ENCODE measurements around the gene FAXC.

Gene FAXC

DNA sequence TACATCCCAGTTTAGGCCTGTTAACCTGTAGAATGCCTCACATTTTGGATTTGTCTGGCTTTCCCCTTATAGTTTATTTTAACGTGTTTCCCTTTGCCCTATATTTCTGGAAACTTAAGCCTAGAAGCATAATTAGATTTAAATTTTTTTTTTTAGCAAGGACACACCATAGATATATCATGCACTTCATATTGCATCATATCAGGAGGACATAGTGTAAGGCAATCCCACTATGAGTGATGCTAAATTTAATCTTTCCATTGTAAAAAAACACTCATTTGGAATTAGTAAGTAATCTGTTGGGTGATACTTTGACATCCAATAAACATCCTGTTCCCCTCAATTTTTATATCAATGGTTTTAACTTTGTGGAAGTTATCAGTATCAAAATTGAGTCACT is 10.3 kb upstream of the FAXC start:
- no peaks in the 10 kb centered on the region for H3K4me1 ChIP-seq (ENCODE audit: control insufficient read depth in 1 of 2, insufficient read depth in 1 of 2, low read depth in 1 of 2, low read length in 1 of 2)
- H3K9me3 ChIP-seq = no peaks in the 10 kb centered on the region
- H3K36me3 ChIP-seq = no peaks in the 10 kb centered on the region
- H3K27me3 ChIP-seq = peaks cover 70% of the 10 kb centered on the region
- no peak overlapping the region for H3K27ac ChIP-seq
- TF ChIP-seq, protein P1, sequence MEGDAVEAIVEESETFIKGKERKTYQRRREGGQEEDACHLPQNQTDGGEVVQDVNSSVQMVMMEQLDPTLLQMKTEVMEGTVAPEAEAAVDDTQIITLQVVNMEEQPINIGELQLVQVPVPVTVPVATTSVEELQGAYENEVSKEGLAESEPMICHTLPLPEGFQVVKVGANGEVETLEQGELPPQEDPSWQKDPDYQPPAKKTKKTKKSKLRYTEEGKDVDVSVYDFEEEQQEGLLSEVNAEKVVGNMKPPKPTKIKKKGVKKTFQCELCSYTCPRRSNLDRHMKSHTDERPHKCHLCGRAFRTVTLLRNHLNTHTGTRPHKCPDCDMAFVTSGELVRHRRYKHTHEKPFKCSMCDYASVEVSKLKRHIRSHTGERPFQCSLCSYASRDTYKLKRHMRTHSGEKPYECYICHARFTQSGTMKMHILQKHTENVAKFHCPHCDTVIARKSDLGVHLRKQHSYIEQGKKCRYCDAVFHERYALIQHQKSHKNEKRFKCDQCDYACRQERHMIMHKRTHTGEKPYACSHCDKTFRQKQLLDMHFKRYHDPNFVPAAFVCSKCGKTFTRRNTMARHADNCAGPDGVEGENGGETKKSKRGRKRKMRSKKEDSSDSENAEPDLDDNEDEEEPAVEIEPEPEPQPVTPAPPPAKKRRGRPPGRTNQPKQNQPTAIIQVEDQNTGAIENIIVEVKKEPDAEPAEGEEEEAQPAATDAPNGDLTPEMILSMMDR (IDR thresholded peaks at IDR 0.05) = no peak
- no peak overlapping the region for H3K4me3 ChIP-seq (ENCODE audit: low read depth in 1 of 2, low read length in 1 of 2)

DNA sequence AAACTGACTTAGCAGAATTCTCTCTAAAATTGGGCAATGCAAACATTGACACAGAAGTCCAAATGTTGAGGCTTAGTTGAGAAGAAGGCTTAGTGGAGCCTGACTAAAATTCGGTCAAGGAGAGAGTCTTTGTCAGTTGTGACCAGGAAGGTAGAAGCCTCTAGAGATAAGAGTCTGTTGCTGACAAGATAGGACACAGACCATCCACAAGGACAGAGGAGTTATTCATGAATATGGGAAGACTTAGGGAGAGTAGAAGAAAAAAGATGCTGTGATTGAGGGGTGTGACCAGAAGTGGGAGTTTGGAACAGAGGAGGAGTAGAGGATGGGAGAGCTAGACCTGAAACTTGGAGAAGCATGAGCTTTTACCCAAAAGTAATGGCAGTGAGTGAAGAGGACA is 7.2 kb upstream of the FAXC start:
- no peak overlapping the region for H3K27ac ChIP-seq
- H3K27me3 ChIP-seq = peaks cover 96% of the 10 kb centered on the region
- H3K9me3 ChIP-seq = no peaks in the 10 kb centered on the region
- no peak overlapping the region for H3K4me3 ChIP-seq (ENCODE audit: low read depth in 1 of 2, low read length in 1 of 2)
- TF ChIP-seq, protein P1 (IDR thresholded peaks at IDR 0.05) = no peak
- H3K4me1 ChIP-seq (ENCODE audit: control insufficient read depth in 1 of 2, insufficient read depth in 1 of 2, low read depth in 1 of 2, low read length in 1 of 2) = no peaks in the 10 kb centered on the region
- H3K36me3 ChIP-seq = no peaks in the 10 kb centered on the region

DNA sequence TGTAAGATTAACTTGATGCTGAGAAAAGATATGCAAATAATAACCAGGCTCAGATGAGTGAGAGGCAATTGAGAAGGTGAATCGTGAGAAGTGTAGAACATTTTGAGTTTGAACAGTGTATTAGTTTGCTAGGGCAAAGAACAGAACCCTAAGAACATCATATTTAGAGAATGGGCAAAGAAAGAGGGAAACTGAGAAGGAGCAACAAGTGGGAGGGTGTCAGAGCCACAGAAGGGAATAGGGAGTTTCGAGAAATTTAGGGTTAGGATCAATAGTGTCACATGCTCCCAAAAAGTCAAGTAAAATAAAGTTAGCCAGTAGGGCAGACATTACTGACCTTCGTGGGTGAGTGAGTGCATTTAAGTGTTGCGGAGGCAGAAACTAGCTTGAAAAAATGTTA is 5.5 kb upstream of the FAXC start:
- Histone ChIP-seq H3K36me3 (no peaks in the 10 kb centered on the region), H3K9me3 (no peaks in the 10 kb centered on the region), H3K27ac (no peak overlapping the region), H3K27me3 (peaks cover 96% of the 10 kb centered on the region), H3K4me1 (ENCODE audit: control insufficient read depth in 1 of 2, insufficient read depth in 1 of 2, low read depth in 1 of 2, low read length in 1 of 2) (no peaks in the 10 kb centered on the region), H3K4me3 (ENCODE audit: low read depth in 1 of 2, low read length in 1 of 2) (no peak overlapping the region)
- TF ChIP-seq, protein P1 (IDR thresholded peaks at IDR 0.05) = no peak

DNA sequence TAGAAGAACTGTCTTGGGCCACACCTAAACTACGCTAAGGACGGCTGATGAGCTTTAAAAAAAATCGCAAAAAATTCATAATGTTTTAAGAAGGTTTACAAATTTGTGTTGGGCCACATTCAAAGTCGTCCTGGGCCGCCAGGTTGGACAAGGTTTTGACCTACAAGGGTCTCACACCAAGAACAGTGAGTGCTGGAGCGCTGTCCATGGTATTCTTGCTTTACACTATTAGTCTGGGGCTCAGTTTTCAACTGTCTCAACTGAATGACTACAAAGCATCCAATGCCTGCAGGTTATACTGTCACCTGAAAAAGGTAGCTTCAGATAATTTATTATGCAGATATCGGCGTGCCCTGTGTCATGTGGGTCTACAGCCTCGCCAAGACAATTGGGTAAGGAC is 3.7 kb upstream of the FAXC start:
- TF ChIP-seq, protein P1 (IDR thresholded peaks at IDR 0.05) = no peak
- Histone ChIP-seq H3K27me3 (peaks cover 96% of the 10 kb centered on the region), H3K4me1 (ENCODE audit: control insufficient read depth in 1 of 2, insufficient read depth in 1 of 2, low read depth in 1 of 2, low read length in 1 of 2) (peaks cover 0 to 5% of the 10 kb centered on the region in 2 experiments), H3K9me3 (no peaks in the 10 kb centered on the region), H3K36me3 (no peaks in the 10 kb centered on the region), H3K27ac (no peak overlapping the region), H3K4me3 (ENCODE audit: low read depth in 1 of 2, low read length in 1 of 2) (no peak overlapping the region)

DNA sequence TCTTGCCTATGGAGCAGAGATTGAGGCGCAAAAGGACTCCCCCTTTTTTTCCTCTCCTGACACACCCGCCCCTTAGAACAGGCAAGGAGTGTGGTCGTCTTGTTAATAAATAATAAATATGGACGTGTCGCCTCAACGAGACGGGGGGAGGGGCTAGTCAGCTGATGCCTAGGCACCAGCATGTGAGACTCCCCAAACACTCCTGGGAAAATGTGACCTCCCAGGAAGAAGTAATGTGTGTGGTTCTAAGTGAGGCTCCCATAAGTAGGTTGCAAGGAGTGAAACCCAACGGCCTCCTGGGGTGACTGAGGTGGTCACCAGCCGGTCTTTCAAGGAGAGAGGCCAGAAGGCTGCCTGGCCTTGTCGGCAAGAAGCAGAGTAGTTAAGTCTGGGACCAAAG is 1.1 kb upstream of the FAXC start:
- H3K27me3 ChIP-seq = peaks cover 100% of the 10 kb centered on the region
- H3K27ac ChIP-seq = no peak overlapping the region
- H3K9me3 ChIP-seq = no peaks in the 10 kb centered on the region
- no peaks in the 10 kb centered on the region for H3K36me3 ChIP-seq
- H3K4me3 ChIP-seq (ENCODE audit: low read depth in 1 of 2, low read length in 1 of 2) = no peak overlapping the region
- peaks cover 0 to 5% of the 10 kb centered on the region in 2 experiments for H3K4me1 ChIP-seq (ENCODE audit: control insufficient read depth in 1 of 2, insufficient read depth in 1 of 2, low read depth in 1 of 2, low read length in 1 of 2)
- TF ChIP-seq, protein P1 (IDR thresholded peaks at IDR 0.05) = no peak
